RWPE2 (cell line): ENCODE measurements around the gene RMND5B.

ENCODE experiments used
- ATAC-seq: fragments of 200-7000 bp; cut with Tn5 transposase; 3 replicates; pipeline ENCODE4 v1.9.1; 2021; ENCODE audit warnings: low read depth
- DNase-seq: peaks from one replicate; pipeline ENCODE4 v3.0.0-alpha.2; 2020; ENCODE audit warnings: low spot score
- H3K27ac ChIP-seq: fragments of 450-650 bp; 2 replicates; pipeline ENCODE4 v1.5.1; 2017; ENCODE audit warnings: mild to moderate bottlenecking; ENCODE audit not compliant: poor library complexity, severe bottlenecking
- H3K27me3 ChIP-seq: fragments of 250-450 bp; sonication (Bioruptor Pico); 2 replicates; pipeline ENCODE4 v1.5.1; 2021; ENCODE audit warnings: mild to moderate bottlenecking, moderate library complexity; ENCODE audit not compliant: insufficient read depth, poor library complexity, severe bottlenecking
- H3K36me3 ChIP-seq: fragments of 250-450 bp; sonication (Bioruptor Pico); 2 replicates; pipeline ENCODE4 v1.5.1; 2020; ENCODE audit warnings: low read depth, mild to moderate bottlenecking, moderate library complexity
- H3K4me1 ChIP-seq: fragments of 250-450 bp; sonication (Bioruptor Pico); 2 replicates; pipeline ENCODE4 v1.5.1; 2021; ENCODE audit warnings: mild to moderate bottlenecking, moderate library complexity; ENCODE audit not compliant: insufficient read depth, poor library complexity, severe bottlenecking
- H3K4me3 ChIP-seq: fragments of 250-450 bp; sonication (Bioruptor Pico); 2 replicates; pipeline ENCODE4 v1.5.1; 2021; ENCODE audit warnings: mild to moderate bottlenecking, moderate library complexity; ENCODE audit not compliant: severe bottlenecking
- H3K9me3 ChIP-seq: fragments of 250-450 bp; sonication (Bioruptor Pico); 2 replicates; pipeline ENCODE4 v1.5.1; 2021; ENCODE audit warnings: mild to moderate bottlenecking, moderate library complexity; ENCODE audit not compliant: severe bottlenecking
- TF ChIP-seq, protein P1 (sequence below): fragments of 450-650 bp; IDR thresholded peaks from one replicate; pipeline ENCODE4 v1.5.1; 2017; ENCODE audit warnings: mild to moderate bottlenecking, moderate library complexity; ENCODE audit not compliant: poor library complexity, severe bottlenecking

Gene RMND5B

DNA sequence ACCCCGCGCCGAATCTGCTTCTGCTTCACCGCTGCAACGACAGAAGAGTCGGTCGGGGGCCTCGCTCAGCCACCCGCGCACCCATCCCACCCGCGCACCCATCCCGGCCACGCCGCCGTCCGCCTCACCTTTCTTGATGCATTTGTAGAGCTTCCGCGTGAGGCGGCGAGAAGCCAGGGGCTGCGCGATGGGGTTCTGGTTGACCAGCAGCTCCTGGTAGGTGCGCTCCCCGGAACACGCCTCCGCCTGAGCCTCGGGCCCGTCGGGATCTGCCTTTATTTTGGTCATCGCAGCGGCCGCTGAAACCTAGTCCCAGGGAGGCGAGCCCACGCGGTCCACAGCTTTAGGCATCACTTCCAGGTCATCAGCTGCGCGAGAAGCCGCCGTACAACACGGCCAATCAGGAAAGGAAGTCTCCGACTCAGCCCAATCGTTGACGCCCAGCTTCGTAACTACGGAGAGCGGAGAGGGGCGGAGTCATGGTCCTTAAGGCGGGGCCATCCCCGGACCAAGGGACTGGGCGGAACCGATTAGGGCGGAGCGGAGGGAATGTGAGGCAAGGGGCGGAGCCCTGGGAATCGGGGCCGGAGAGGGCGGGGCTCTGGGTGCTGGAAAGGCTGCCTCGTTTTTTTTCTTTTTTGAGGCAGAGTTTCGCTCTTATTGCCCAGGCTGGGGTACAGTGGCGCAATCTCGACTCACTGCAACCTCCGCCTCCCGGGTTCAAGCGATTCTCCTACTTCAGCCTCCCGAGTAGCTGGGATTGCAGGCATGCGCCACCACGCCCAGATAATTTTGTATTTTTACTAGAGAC, 22.9 kb downstream of the RMND5B start, which contains the start of gene NHP2:
Gene NHP2, minus strand, starts transcription at position 356 of the 811 bp plus-strand sequence. Its CDS starts 68 bp downstream, at position 288.
- Histone ChIP-seq H3K4me3 (peak within 1 kb of the TSS; percentile 74), H3K27me3 (no peaks in the 10 kb centered on the region), H3K9me3 (no peaks in the 10 kb centered on the region), H3K4me1 (peaks cover 5% of the 10 kb centered on the region), H3K36me3 (peaks cover 42% of the 10 kb centered on the region), H3K27ac (no peak within 1 kb of the TSS)
- ATAC-seq (peak; percentile 95), DNase-seq (peak; percentile 99)
- TF ChIP-seq, protein P1, sequence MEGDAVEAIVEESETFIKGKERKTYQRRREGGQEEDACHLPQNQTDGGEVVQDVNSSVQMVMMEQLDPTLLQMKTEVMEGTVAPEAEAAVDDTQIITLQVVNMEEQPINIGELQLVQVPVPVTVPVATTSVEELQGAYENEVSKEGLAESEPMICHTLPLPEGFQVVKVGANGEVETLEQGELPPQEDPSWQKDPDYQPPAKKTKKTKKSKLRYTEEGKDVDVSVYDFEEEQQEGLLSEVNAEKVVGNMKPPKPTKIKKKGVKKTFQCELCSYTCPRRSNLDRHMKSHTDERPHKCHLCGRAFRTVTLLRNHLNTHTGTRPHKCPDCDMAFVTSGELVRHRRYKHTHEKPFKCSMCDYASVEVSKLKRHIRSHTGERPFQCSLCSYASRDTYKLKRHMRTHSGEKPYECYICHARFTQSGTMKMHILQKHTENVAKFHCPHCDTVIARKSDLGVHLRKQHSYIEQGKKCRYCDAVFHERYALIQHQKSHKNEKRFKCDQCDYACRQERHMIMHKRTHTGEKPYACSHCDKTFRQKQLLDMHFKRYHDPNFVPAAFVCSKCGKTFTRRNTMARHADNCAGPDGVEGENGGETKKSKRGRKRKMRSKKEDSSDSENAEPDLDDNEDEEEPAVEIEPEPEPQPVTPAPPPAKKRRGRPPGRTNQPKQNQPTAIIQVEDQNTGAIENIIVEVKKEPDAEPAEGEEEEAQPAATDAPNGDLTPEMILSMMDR = no peak

GRCh38 chr5:178155065-178155464, 24.3 kb downstream of the RMND5B start:
- Histone ChIP-seq H3K36me3 (peaks cover 29% of the 10 kb centered on the region), H3K4me3 (no peak overlapping the region), H3K27me3 (no peaks in the 10 kb centered on the region), H3K9me3 (no peaks in the 10 kb centered on the region), H3K4me1 (peaks cover 5% of the 10 kb centered on the region), H3K27ac (no peak overlapping the region)
- TF ChIP-seq, protein P1 = no peak
- ATAC-seq (no peak), DNase-seq (no peak)

GRCh38 chr5:178160176-178160575, 29.4 kb downstream of the RMND5B start:
- ATAC-seq = no peak
- TF ChIP-seq, protein P1 = no peak

GRCh38 chr5:178162481-178162880, 31.7 kb downstream of the RMND5B start:
- TF ChIP-seq, protein P1 = no peak
- Histone ChIP-seq H3K9me3 (no peaks in the 10 kb centered on the region), H3K36me3 (no peaks in the 10 kb centered on the region), H3K27ac (no peak overlapping the region), H3K4me1 (no peaks in the 10 kb centered on the region), H3K27me3 (no peaks in the 10 kb centered on the region), H3K4me3 (no peak overlapping the region)
- ATAC-seq (no peak), DNase-seq (no peak)

More at GRCh38 chr5:178160176-178160575, 29.4 kb downstream of the RMND5B start:
- H3K4me3 ChIP-seq = no peak overlapping the region
- no peak for DNase-seq
- no peaks in the 10 kb centered on the region for H3K36me3 ChIP-seq
- H3K4me1 ChIP-seq = no peaks in the 10 kb centered on the region
- no peaks in the 10 kb centered on the region for H3K9me3 ChIP-seq
- H3K27me3 ChIP-seq = no peaks in the 10 kb centered on the region
- H3K27ac ChIP-seq = no peak overlapping the region
